B cell (primary cell): ENCODE results near the gene CYP27B1. TPM values are rescaled to one million over a fixed set of nuclear protein-coding genes. Genes with fewer than 3 reads are reported as not detected.

Experiments used
- ATAC-seq: fragments of 200-7000 bp; cut with Tn5 transposase; one replicate; pipeline ENCODE4 v1.10.0; 2021; ENCODE audit warnings: low read depth, mild to moderate bottlenecking, moderate number of reproducible peaks, moderate library complexity
- CTCF ChIA-PET: fragments of 350-600 bp; sonication (Branson Sonifier 250); formaldehyde crosslinking; loops from one replicate; lab custom pipeline; 2021; ENCODE audit warnings: antibody characterized with exemption, inconsistent platforms; lab: Charles Lee
- POLR2A ChIA-PET: fragments of 350-600 bp; sonication (Branson Sonifier 250); formaldehyde crosslinking; loops from one replicate; lab custom pipeline; 2021; ENCODE audit warnings: antibody characterized with exemption; lab: Charles Lee
- DNase-seq: peaks from one replicate; pipeline ENCODE4 v3.0.0; 2013
- H2AFZ ChIP-seq: 2 replicates; pipeline ENCODE4 v1.6.1; 2012; ENCODE audit warnings: mild to moderate bottlenecking, low read depth, low read length; ENCODE audit not compliant: insufficient read depth, poor library complexity, severe bottlenecking
- H3K27ac ChIP-seq, 2 donors: 1 replicate in 1 of 2; 2 replicates in 1 of 2; pipeline ENCODE4 v1.5.1; 2012 to 2013; ENCODE audit warnings: low read length in 2 of 2, mild to moderate bottlenecking in 2 of 2, moderate library complexity in 1 of 2
- H3K27me3 ChIP-seq, 4 experiments: fragments of 200-600 bp in 1 of 4; sonication (generic) in 1 of 4; replicated peaks in 1 of 4; 1 replicate in 2 of 4; 2 replicates in 2 of 4; pipeline versions ENCODE4 v1.6.1 to v1.7.0; 2013 to 2016; ENCODE audit warnings: low read length in 3 of 4, mild to moderate bottlenecking in 2 of 4, mixed read lengths in 1 of 4, moderate library complexity in 1 of 4; ENCODE audit not compliant: insufficient read depth in 4 of 4, control insufficient read depth in 3 of 4; ENCODE audit errors: control extremely low read depth in 1 of 4
- H3K36me3 ChIP-seq, 2 experiments: replicated peaks in 1 of 2; 1 replicate in 1 of 2; 2 replicates in 1 of 2; pipeline versions ENCODE4 v1.6.1 to v1.7.1; 2013; ENCODE audit warnings: low read length in 1 of 2; ENCODE audit not compliant: insufficient read depth in 2 of 2, control insufficient read depth in 1 of 2; ENCODE audit errors: control extremely low read depth in 1 of 2, extremely low read depth in 1 of 2
- H3K4me1 ChIP-seq, 2 donors: fragments of 200-600 bp in 1 of 2; sonication (generic) in 1 of 2; 1 replicate in 1 of 2; 2 replicates in 1 of 2; pipeline versions ENCODE4 v1.5.1 to v1.6.1; 2013 to 2017; ENCODE audit warnings: low read length in 2 of 2; ENCODE audit not compliant: control insufficient read depth in 2 of 2, insufficient read depth in 2 of 2
- H3K4me2 ChIP-seq: replicated peaks from 2 replicates; pipeline ENCODE3; 2012; ENCODE audit warnings: mild to moderate bottlenecking, low read depth, low read length; ENCODE audit not compliant: poor library complexity, severe bottlenecking
- H3K4me3 ChIP-seq, 5 experiments: fragments of 200-600 bp in 1 of 5; sonication (generic) in 1 of 5; 1 replicate in 3 of 5; 2 replicates in 2 of 5; pipeline versions ENCODE4 v1.5.1 to v1.7.0; 2011 to 2016; ENCODE audit warnings: low read length in 4 of 5, mild to moderate bottlenecking in 4 of 5, low read depth in 2 of 5, control low read depth in 1 of 5, moderate library complexity in 1 of 5; ENCODE audit not compliant: insufficient read depth in 1 of 5; ENCODE audit errors: control extremely low read depth in 1 of 5, extremely low read depth in 1 of 5
- H3K79me2 ChIP-seq: fragments of 200-600 bp; sonication (generic); one replicate; pipeline ENCODE4 v1.6.0; 2016; ENCODE audit warnings: low read length; ENCODE audit not compliant: control insufficient read depth, insufficient read depth
- H3K9ac ChIP-seq: fragments of 200-600 bp; sonication (generic); 2 replicates; pipeline ENCODE4 v1.6.1; 2017; ENCODE audit warnings: mild to moderate bottlenecking, low read length, moderate library complexity
- H3K9me3 ChIP-seq, 3 donors: one replicate each; pipeline versions ENCODE4 v1.6.1 to v1.7.1; 2013; ENCODE audit warnings: low read length in 2 of 3; ENCODE audit not compliant: control insufficient read depth in 2 of 3, insufficient read depth in 1 of 3; ENCODE audit errors: control extremely low read depth in 1 of 3
- H4K20me1 ChIP-seq: 2 replicates; pipeline ENCODE4 v1.6.0; 2012; ENCODE audit warnings: mild to moderate bottlenecking, low read length; ENCODE audit not compliant: insufficient read depth, control insufficient read depth, poor library complexity, severe bottlenecking
- H3K27ac Mint-ChIP-seq: one replicate; pipeline ENCODE4 v1.8.0; 2021; ENCODE audit warnings: mixed read lengths
- H3K27me3 Mint-ChIP-seq: one replicate; pipeline ENCODE4 v1.8.0; 2021; ENCODE audit warnings: mixed read lengths
- H3K4me1 Mint-ChIP-seq: one replicate; pipeline ENCODE4 v1.8.0; 2021; ENCODE audit warnings: mixed read lengths
- H3K4me3 Mint-ChIP-seq: one replicate; pipeline ENCODE4 v1.8.0; 2021; ENCODE audit warnings: mixed read lengths
- H3K9me3 Mint-ChIP-seq: one replicate; pipeline ENCODE4 v1.8.0; 2022; ENCODE audit warnings: mixed read lengths; ENCODE audit not compliant: insufficient read depth
- EZH2 ChIP-seq: IDR thresholded peaks from 2 replicates; pipeline ENCODE4 v1.6.1; 2012; ENCODE audit warnings: borderline replicate concordance, low read depth, mild to moderate bottlenecking, moderate library complexity, low read length; ENCODE audit not compliant: insufficient read depth, poor library complexity, severe bottlenecking
- WGBS: methylation state at CpG from one replicate; pipeline ENCODE4 v1.1.5; 2013; ENCODE audit warnings: missing lambda C conversion rate; ENCODE audit not compliant: insufficient coverage; 5-methylcytosine and 5-hydroxymethylcytosine counted together
- intact Hi-C: fragments of 100-400 bp; cut with micrococcal nuclease; formaldehyde crosslinking; loops from one replicate; pipeline ENCODE4 v1.10.0; 2022
- polyA plus RNA-seq: library from polyadenylated mRNA; depleted of rRNA; stranded (reverse); fragments of >200 nt; gene quantifications from 2 replicates; pipeline ENCODE4 v1.2.3, GENCODE V29; 2012
- total RNA-seq, 2 donors: library from RNA; stranded (reverse); fragments of 120-200 nt in 1 of 2; gene quantifications; 1 replicate in 1 of 2; 2 replicates in 1 of 2; pipeline versions ENCODE4 v1.2.3 to v1.2.4, GENCODE V29; 2013 to 2022
- TF ChIP-seq, protein P1 (sequence below): fragments of 200-600 bp; IDR thresholded peaks from one replicate; pipeline ENCODE4 v1.8.0; 2022; ENCODE audit warnings: antibody characterized with exemption, mild to moderate bottlenecking

The CYP27B1 gene
- total and polyA plus RNA-seq, 2 donors (not counting 1 experiment from before 2014, with no cell fraction given), result 0.66 to 0.79 TPM

DNA sequence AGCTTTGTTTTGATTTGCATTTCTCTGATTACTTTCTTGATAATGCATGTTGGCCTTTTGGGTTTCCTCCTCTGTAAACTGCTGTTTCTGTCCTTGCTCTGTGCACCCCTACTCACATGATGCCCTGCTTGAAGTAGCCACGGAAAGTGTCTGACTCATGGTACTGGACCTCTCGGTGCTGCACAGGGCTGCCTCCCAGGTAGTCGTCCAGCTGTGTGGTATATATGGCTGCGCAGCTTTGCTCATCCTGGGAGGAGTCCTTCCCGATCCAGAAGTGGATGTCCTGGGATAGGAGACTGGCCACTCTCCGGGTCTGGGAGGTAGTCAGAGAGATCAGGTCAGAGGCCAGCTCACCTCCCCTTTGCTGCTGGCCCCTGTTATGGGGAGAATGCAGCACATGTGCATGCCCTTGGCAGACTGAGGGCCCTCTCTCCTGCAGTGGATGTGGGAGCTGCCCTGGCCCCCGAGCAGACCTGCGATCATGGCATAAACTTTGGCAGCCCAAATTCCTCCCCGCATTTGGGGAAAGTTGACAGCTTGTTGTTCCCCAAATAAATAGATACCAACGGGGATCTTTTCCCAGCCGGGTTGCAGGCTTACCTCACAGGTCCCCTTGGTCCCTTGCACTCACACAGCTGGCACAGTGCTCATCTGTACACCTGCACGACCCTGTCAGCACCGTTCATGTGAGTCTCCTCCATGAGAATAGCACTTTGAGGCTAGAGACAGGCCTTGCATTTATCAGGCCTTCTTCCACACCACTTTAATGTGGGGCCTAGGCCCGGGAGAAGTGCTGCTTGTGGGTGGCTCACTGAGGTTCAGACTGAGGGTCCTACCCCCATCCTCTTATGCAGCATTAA is 46.5 kb upstream of the CYP27B1 start:
- no peaks in the 10 kb centered on the region for H3K9me3 ChIP-seq
- no peaks in the 10 kb centered on the region for H3K27me3 ChIP-seq
- H4K20me1 ChIP-seq, result no peaks in the 10 kb centered on the region
- no peaks in the 10 kb centered on the region for H3K27me3 Mint-ChIP-seq
- H3K27ac ChIP-seq, result no peak overlapping the region
- TF ChIP-seq, protein P1, sequence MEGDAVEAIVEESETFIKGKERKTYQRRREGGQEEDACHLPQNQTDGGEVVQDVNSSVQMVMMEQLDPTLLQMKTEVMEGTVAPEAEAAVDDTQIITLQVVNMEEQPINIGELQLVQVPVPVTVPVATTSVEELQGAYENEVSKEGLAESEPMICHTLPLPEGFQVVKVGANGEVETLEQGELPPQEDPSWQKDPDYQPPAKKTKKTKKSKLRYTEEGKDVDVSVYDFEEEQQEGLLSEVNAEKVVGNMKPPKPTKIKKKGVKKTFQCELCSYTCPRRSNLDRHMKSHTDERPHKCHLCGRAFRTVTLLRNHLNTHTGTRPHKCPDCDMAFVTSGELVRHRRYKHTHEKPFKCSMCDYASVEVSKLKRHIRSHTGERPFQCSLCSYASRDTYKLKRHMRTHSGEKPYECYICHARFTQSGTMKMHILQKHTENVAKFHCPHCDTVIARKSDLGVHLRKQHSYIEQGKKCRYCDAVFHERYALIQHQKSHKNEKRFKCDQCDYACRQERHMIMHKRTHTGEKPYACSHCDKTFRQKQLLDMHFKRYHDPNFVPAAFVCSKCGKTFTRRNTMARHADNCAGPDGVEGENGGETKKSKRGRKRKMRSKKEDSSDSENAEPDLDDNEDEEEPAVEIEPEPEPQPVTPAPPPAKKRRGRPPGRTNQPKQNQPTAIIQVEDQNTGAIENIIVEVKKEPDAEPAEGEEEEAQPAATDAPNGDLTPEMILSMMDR, result no peak
- TF ChIP-seq EZH2, result no peak
- intact Hi-C loops, result no loop called here
- H3K36me3 ChIP-seq, result peaks cover 0 to 8% of the 10 kb centered on the region in 2 experiments
- WGBS, result 91% methylated on average over 13 of the region's 14 CpGs
- H3K4me2 ChIP-seq, result no peak overlapping the region
- no peak overlapping the region for H3K4me3 Mint-ChIP-seq
- no peak overlapping the region for H3K4me3 ChIP-seq
- ATAC-seq (no peak), DNase-seq (no peak)
- H3K9ac ChIP-seq, result no peak overlapping the region
- H2AFZ ChIP-seq, result no peak overlapping the region
- peak overlapping the region; percentile 6 for H3K27ac Mint-ChIP-seq
- POLR2A ChIA-PET, result no interaction called here
- no peaks in the 10 kb centered on the region for H3K9me3 Mint-ChIP-seq
- no peaks in the 10 kb centered on the region for H3K4me1 ChIP-seq
- no peaks in the 10 kb centered on the region for H3K4me1 Mint-ChIP-seq
- no peaks in the 10 kb centered on the region for H3K79me2 ChIP-seq
- CTCF ChIA-PET, result interaction anchor here (1.2 to 2.8 kb wide), 2 partner anchors 11 to 91 kb away, joined by 3 to 11 read pairs; no protein-coding TSS in a partner anchor
